Cardiac fibroblast (primary cell): ENCODE measurements around the gene TLE4.

Source experiments
- DNase-seq, 2 donors: peaks; one replicate each; pipeline versions ENCODE4 v3.0.0 to v3.0.0-alpha.2; 2010; ENCODE audit warnings: low read depth in 2 of 2
- H3K4me3 ChIP-seq, 2 donors: replicated peaks in 1 of 2; 1 replicate in 1 of 2; 2 replicates in 1 of 2; pipeline ENCODE4 v1.5.1; 2011; ENCODE audit warnings: low read depth in 2 of 2, low read length in 2 of 2, mild to moderate bottlenecking in 2 of 2, moderate library complexity in 1 of 2
- TF ChIP-seq, protein P1 (sequence below): IDR thresholded peaks from one replicate; pipeline ENCODE4 v1.5.1; 2011; ENCODE audit warnings: low read depth, mild to moderate bottlenecking, low read length, inconsistent platforms

The TLE4 gene

GRCh38 chr9:79709743-79710674, 138.2 kb downstream of the TLE4 start:
- TF ChIP-seq, protein P1, sequence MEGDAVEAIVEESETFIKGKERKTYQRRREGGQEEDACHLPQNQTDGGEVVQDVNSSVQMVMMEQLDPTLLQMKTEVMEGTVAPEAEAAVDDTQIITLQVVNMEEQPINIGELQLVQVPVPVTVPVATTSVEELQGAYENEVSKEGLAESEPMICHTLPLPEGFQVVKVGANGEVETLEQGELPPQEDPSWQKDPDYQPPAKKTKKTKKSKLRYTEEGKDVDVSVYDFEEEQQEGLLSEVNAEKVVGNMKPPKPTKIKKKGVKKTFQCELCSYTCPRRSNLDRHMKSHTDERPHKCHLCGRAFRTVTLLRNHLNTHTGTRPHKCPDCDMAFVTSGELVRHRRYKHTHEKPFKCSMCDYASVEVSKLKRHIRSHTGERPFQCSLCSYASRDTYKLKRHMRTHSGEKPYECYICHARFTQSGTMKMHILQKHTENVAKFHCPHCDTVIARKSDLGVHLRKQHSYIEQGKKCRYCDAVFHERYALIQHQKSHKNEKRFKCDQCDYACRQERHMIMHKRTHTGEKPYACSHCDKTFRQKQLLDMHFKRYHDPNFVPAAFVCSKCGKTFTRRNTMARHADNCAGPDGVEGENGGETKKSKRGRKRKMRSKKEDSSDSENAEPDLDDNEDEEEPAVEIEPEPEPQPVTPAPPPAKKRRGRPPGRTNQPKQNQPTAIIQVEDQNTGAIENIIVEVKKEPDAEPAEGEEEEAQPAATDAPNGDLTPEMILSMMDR, result no peak
- no peak for DNase-seq
- H3K4me3 ChIP-seq, result no peak overlapping the region

DNA sequence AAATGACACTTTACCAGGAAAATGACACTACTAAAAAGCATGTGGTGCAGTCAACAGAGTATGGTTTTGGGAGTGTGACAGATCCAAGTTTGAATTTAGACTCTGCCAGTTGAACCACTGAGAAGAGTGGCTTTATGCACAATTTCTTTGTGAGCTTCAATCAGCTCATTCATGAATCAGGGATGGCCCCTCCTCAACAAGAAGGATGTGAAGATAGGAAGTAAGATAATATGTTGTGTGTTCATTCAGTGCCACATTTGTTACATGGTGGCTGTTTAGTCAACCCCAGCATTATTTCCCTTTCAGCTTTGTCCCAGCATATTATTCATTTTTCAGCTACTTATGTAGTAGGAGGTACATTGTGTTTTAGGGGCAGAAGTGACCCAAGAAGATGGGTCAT, 140.1 kb downstream of the TLE4 start:
- DNase-seq, result no peak
- TF ChIP-seq, protein P1, result no peak
- H3K4me3 ChIP-seq, result no peak overlapping the region

GRCh38 chr9:79719021-79719420, 147.3 kb downstream of the TLE4 start:
- H3K4me3 ChIP-seq, result no peak overlapping the region
- TF ChIP-seq, protein P1, result no peak
- no peak for DNase-seq

- H3K4me3 ChIP-seq, result no peak overlapping the region
- TF ChIP-seq, protein P1, result no peak
Measured at GRCh38 chr9:79719989-79720388, 148.2 kb downstream of the TLE4 start.

GRCh38 chr9:79731171-79731890, 159.6 kb downstream of the TLE4 start:
- DNase-seq, result no peak
- TF ChIP-seq, protein P1, result no peak
- no peak overlapping the region for H3K4me3 ChIP-seq

More at GRCh38 chr9:79719989-79720388, 148.2 kb downstream of the TLE4 start:
- DNase-seq, result no peak

- DNase-seq, result no peak
- TF ChIP-seq, protein P1, result no peak
- no peak overlapping the region for H3K4me3 ChIP-seq
Measured at GRCh38 chr9:79735023-79735779, 163.4 kb downstream of the TLE4 start.
